PFSK-1 (cell line): ENCODE data around the gene KLF5.

ENCODE experiments used
- POLR2AphosphoS5 ChIP-seq: IDR thresholded peaks from 2 replicates; pipeline ENCODE4 v1.6.1; 2012; ENCODE audit warnings: low read depth, mild to moderate bottlenecking, control low read depth, low read length, moderate library complexity
- TF ChIP-seq, protein P1 (sequence below), 2 experiments: IDR thresholded peaks; 2 replicates each; pipeline versions ENCODE4 v1.6.1 to v1.8.0; 2011 to 2012; ENCODE audit warnings: low read depth in 2 of 2, low read length in 2 of 2, control low read depth in 1 of 2, inconsistent platforms in 1 of 2, mild to moderate bottlenecking in 1 of 2, moderate library complexity in 1 of 2; ENCODE audit not compliant: insufficient read depth in 1 of 2

DNA sequence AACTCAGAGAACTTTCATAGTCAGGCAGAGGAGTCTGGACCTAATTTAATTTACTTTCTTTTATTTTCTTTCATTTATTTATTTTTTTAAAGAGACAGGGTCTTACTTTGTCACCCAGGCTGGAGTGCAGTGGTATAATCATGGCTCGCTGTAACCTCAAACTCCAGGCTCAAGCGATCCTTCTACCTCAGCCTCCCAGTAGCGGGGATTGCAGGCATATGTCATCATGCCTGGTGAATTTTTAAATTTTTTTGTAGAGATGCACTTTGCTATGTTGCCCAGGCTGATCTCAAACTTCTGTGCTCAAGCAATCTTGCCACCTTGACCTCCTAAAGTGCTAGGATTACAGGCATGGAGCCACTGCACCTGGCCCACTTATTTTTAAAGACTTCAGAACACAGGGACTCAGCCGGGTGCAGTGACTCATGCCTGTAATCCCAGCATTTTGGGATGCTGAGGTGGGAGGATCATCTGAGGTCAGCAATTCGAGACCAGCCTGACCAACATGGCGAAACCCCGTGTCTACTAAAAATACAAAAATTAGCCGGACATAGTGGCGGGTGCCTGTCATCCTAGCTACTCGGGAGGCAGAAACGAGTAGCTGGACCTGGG is 50.6 kb downstream of the KLF5 start:
- TF ChIP-seq, protein P1, sequence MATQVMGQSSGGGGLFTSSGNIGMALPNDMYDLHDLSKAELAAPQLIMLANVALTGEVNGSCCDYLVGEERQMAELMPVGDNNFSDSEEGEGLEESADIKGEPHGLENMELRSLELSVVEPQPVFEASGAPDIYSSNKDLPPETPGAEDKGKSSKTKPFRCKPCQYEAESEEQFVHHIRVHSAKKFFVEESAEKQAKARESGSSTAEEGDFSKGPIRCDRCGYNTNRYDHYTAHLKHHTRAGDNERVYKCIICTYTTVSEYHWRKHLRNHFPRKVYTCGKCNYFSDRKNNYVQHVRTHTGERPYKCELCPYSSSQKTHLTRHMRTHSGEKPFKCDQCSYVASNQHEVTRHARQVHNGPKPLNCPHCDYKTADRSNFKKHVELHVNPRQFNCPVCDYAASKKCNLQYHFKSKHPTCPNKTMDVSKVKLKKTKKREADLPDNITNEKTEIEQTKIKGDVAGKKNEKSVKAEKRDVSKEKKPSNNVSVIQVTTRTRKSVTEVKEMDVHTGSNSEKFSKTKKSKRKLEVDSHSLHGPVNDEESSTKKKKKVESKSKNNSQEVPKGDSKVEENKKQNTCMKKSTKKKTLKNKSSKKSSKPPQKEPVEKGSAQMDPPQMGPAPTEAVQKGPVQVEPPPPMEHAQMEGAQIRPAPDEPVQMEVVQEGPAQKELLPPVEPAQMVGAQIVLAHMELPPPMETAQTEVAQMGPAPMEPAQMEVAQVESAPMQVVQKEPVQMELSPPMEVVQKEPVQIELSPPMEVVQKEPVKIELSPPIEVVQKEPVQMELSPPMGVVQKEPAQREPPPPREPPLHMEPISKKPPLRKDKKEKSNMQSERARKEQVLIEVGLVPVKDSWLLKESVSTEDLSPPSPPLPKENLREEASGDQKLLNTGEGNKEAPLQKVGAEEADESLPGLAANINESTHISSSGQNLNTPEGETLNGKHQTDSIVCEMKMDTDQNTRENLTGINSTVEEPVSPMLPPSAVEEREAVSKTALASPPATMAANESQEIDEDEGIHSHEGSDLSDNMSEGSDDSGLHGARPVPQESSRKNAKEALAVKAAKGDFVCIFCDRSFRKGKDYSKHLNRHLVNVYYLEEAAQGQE (IDR thresholded peaks at IDR 0.05; ENCODE audit: insufficient read depth in 1 of 2, low read depth in 2 of 2, low read length in 2 of 2) = no peak
- TF ChIP-seq POLR2AphosphoS5 = no peak
